NCI-H510A (cell line): ENCODE results near the gene SPAM1.
"Not testable (repeated sequence)": the region's sequence is repeated elsewhere in the genome, so short reads cannot be mapped to it uniquely, and the experiment has no call there.

Experiments used
- DNase-seq: peaks from one replicate; lab custom pipeline; 2025; lab: John Stamatoyannopoulos, UW

Gene SPAM1

DNA sequence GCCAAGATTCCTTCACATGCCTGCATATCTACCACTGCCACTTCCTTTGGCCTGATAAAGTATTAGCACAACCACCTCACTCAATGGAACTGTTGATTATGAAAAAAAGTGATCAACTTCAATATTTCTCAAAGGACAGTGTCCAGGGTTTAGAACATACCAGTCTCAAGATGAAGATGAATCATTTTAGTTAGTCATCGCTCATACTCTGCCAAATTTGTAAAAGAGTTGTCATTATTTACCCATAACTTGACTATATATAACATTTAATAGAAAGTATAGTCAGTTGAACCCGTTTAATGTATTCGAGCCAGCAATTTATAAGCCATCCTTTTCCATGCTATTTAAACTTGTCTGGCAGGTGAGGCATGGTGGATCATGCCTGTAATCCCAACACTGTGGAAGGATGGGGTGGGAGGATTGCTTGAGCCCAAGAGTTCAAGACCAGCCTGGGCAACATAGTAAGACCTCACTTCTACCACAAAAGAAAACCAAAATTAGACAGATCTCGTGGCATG is 33.2 kb downstream of the SPAM1 start:
- no peak for DNase-seq

DNA sequence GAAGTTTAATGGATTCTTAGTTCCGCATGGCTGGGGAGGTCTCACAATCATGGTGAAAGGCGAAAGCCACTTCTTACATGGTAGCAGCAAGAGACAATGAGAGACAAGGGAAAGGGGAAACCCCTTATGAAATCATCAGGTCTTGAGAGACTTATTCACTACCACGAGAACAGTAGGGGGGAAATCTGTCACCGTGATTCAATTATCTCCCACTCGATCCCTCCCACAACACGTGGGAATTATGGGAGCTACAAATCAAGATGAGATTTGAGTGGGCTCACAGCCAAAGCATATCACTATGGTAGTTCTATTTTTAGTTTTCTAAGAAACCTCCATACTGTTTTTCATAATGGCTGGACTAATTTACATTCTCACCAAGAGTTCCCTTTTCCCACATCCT is 36.7 kb downstream of the SPAM1 start:
- no peak for DNase-seq

DNA sequence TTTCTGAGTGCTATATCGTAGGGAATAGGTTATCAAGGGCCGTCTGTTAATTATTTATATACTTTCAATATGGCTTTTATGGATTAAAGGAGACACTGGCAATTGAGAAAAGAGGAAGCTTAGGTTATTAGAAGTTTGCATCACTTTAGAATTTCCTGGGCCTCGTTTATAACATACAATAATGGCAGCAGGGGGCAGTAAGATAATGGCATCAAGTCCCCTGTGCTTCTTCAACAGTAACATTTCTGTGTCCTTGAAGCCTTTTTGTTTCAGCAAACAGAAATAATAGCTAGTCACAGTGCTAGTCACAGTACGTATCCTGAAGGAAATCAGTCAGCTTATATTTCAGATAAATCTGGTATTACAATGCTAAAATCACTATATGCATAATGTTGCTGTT is 41.9 kb downstream of the SPAM1 start:
- DNase-seq = no peak

DNA sequence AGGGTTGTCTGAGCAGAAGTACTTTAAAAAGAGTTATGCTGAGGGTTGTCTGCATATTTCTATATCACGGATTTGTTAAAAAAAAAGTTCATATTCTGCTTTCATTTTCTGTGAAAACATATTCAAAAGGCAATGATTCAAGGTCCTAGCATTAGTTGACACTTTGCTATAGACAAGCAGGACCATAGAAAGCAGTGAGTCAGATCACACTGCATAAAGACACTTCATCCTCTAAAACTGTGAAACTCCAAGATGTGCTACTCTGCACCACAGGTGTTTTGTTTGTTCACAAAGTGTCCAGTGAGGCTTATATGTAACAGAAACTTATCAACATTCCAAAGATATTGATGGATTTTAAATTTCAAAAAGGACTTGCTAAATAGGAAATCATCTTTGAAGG is 47.0 kb downstream of the SPAM1 start:
- no peak for DNase-seq

DNA sequence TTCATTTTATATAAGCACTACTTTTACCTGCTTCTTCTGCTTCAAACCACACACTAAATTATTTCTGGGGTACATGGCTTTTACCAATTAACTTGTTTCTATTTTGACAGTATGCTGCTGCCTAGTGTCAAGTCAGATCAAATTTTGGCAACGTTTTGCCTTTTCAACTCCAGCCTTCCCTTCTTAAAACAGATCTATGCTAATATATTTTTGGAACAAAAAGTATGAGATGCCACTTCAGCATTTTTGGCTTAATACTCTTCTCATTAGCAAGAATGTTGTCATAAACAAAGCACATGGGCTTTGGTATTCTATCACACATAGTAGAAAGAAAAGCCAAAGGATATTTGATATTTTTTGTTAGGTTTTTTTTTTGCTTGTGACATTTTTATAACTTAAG is 47.8 kb downstream of the SPAM1 start:
- DNase-seq = no peak

DNA sequence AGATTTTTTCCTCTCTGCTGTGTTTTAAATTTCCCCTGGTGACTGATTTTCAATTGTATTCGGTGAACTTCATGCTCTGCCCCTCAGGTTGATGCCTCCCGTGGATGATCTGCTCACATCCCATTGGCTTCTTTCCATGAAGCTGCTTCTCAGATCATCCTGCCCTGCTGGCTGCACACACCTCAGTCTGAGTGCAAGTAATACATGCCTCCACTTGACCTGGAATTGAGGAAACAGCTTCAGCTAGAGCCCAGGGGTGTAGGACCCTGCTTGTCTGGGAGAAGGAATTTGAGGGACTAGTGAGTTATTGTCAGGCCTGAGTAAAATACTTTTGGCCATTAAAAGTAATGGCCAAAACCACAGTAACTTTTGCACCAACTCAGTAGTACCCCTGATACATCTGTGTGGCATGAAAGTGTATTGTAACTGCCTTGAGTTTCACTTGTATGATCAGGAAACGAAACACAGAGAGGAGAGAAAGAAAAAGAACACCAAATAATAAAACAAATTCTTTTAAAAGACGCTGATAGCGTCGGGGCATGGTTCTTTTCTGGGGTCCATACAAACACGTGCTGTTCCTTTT is 49.4 kb downstream of the SPAM1 start:
- DNase-seq = no peak

DNA sequence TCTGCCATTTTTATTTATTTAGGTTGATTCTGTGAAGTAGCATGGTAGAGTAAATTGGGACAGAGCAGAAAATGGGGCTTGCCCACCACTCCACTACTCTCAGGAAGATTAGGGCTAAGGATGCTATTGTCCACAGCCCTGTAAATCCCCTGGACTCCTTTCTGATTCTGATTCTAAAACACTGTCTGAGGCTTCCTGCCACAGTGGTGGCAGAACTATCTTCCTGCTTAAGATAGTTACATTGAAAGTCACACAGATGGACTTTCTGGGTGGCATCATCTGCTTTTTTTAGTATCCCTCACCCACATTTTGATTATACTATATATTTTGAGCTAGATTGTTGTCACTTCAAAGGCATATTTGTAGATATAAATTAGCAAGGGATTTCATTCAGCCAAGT is 50.0 kb downstream of the SPAM1 start:
- no peak for DNase-seq

DNA sequence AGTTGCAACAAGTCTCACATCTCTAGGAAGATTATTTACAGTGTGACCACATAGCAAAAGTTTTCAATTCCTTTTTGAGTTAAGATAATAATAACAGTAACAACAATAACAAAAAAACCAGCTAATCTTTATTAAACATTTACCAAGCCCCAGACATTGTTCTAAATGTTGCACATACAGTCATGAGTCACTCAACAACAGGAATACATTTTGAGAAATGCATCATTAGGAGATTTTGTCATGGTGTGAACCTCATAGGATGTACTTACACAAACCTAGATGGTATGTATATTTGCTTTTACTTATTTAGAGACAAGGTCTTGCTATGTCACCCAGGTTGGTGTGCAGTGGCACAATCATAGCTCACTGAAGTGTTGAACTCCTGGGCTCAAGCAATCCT is 52.0 kb downstream of the SPAM1 start:
- DNase-seq = no peak

DNA sequence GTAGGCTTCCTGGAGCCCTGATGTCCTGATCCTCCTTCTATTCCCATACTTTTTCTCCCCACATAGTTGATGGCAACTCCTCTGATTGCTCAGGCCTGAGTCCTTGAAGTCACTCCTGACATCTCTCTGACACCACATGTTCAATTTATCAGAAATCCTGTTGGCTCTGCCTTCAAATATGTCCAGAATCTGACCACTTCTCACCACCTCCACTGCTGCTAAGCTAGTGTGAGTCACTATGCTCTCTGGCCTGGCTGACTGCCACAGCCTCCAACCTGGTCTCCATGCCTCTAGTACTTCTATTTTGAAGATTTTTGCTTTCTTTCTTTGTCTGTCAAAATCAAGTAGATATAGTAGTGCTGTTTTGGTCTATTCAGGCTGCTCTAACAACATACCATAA is 54.8 kb downstream of the SPAM1 start:
- DNase-seq = no peak

DNA sequence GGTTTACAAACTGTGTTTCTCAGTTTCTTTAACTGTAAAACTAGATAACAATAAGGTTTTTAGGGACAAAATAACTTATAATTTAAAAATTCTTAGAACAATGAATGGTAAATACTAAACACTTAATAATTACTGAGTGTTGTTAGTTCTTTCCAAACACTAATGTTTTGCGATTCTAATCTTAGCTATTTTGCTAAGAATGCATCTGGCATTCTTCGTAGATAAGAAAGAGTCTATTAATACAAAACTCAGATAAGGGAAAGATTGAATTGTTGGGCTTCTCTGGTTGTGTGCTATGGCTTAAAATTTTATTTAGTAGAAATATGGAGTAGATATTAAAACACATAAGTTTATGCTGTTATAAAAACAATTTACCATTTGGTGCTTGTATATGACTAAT is 62.4 kb downstream of the SPAM1 start:
- no peak for DNase-seq

DNA sequence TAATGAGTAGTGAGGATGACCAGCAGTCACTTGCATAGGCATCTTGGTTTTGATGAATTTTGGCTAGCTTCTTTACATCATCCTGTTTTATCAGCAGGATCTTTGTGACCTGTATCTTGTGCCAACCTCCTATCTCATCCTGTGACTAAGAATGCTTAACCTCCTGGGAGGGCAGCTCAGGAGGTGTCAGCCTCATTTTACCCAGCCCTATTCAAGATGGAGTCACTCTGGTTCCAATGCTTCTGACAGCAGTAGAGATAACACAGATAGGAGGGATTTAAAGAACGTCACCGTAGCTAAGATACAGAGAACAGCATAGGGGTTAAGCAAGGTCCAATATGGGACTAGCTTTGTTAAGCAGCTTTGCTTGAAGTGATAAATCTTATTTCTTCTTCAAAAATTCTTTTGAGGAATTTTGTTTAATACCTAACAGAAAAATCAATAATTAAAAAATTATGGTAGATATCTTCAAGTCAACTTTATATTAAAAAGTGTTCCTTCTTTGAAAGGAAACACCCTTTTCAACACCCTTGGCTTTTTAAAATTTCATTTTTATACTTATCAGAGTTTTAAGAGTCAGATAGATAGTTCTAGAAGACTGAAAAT is 68.0 kb downstream of the SPAM1 start:
- no peak for DNase-seq

DNA sequence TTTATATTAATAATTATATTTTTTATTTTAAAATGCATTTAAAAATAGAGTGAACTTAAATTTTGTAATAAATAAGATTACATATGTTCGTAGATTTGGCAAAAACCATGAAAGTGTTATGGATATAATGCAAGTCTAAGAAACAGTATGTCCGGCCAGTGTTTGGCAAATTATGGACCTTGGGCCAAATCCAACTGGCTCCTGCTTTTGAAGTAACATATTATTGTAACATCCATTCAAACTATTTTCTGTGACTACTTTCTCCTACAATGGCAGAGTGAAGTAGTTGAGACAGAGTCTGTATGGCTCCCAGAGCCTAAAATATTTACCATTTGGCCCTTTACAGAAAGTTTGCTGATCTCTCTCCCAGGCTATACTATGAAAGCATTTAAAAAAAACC is 69.0 kb downstream of the SPAM1 start:
- no peak for DNase-seq

DNA sequence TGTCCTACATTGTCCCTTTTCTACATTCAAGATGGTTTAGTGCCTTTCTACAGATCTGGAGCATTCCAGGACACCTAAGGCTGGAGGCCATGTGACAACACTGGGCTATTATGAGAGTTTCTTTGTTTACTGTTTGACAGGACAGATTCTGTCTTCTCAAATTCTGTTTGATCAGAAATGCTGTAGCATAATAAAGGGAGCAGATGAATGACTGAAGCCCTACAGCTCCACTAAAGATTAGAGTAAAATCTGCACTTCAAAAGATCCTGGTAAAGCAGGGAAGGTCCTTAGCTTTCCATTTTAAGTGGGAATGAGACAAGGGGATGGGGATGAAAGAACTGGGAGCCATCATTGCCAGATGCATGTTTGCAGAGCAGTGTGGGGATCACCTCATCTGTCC is 69.4 kb downstream of the SPAM1 start:
- DNase-seq = no peak

DNA sequence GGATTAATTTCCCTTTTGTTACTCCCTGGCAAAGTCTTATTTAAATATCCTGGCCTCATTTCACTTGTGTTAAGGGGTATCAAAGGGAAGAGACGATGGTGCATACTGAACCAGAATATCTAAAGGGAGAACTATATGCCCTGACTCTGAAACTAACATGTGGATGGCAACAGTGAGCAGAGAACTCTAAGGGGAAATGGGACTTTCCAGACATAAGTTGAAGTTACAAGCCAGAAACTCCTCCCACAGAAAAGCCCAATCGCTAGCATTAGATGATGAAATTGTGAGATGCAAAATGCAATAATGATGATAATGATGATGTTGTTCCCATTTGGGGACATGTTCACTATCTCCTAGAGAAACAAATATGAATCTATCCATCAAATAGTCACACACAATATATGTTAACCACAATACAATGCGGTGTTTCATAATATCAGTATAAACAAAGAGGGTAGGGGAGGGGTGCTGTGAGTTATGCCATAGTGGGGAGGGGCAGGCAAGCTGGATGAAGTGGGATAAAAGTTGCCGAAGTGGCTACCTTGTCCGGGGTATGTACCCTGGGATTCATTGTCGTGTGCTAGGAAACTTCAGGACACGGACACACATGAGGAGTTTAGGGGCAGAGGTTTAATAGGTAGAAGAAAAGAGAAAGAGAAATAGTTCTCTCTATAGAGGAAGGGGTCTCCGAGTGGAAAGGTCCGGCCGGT is 70.7 kb downstream of the SPAM1 start:
- no peak for DNase-seq

DNA sequence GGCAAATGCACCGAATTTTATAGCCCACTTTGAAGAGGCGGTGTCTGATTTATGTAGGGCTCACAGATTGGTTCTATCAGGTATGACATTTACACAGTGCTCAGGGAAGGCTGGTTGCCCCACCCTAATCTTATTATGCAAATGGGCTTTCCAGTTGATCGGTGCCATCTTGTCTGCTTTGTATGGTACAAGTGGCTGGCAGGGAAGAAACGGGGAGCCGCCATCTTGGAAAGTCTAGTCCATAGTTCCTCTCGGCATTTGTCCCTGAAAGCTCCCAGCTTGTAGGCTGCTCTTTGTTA is 71.2 kb downstream of the SPAM1 start:
- DNase-seq = no peak

DNA sequence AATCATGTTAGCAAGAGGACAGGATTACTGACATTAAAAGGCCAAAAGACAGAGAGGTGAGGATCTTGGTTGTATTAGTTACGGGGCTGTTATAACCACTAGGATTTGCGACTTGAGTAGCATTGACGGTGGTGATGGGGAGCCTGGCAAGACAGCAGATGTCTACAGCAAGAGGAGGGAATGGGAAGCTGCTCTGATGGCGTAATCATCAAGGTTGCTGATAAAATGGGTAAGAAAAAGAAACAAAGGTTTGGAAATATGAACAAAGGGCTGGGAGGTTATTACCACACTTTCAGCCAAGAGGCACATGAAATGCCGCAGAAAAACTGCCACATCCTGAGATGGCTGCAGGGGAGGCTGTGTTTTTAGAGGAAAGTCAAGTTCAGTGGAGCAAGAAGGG is 73.9 kb downstream of the SPAM1 start:
- DNase-seq = no peak

DNA sequence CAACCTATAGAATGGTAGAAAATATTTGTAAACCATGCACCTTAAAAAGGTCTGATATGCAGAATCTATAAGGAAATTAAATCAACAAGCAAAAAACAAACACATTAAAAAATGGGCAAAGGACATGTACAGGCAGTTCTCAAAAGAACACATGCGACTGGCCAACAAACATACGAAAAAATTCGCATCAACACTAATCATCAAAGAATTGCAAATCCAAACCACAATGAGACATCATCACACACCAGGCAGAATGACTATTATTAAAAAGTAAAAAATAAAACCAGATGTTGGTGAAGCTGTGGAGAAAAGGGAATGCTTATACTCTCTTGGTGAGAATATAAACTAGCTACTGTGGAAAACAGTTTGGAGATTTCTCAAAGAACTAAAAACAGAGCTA is 74.7 kb downstream of the SPAM1 start:
- no peak for DNase-seq

DNA sequence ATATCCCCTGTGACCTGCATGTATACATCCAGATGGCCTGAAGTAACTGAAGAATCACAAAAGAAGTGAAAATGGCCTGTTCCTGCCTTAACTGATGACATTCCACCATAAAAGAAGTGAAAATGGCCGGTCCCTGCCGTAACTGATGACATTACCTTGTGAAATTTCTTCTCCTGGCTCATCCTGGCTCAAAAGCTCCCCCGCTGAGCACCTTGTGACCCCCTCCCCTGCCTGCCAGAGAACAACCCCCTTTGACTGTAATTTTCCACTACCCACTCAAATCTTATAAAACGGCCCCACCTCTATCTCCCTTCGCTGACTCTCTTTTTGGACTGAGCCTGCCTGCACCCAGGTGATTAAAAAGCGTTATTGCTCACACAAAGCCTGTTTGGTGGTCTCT is 83.3 kb downstream of the SPAM1 start:
- DNase-seq = not testable (repeated sequence)

DNA sequence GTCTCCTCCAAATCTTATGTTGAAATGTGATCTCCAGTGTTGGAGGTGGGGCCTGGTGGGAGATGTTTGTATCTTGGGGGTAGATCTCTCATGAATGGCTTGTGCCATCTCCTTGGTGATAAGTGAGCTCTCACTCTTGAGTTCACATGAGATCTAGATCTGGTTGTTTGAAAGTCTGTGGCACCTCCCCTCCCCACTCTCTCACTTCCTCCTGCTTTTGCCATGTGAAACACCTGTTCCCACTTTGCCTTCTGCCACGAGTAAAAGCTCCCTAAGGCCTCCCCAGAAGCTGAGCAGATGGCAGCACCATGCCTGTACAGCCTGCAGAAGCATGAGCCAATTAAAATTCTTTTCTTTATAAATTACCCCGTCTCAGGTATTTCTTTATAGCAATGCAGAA is 84.3 kb downstream of the SPAM1 start:
- DNase-seq = no peak
